HG03575 (cell line): ENCODE data around the gene IL26.

ENCODE experiments used
- ATAC-seq: cut with Tn5 transposase; IDR thresholded peaks from one replicate; pipeline ENCODE4 v1.9.1; 2021; ENCODE audit not compliant: unreplicated experiment, insufficient number of reproducible peaks, low FRiP score; ENCODE audit errors: extremely low read depth

IL26 gene

DNA sequence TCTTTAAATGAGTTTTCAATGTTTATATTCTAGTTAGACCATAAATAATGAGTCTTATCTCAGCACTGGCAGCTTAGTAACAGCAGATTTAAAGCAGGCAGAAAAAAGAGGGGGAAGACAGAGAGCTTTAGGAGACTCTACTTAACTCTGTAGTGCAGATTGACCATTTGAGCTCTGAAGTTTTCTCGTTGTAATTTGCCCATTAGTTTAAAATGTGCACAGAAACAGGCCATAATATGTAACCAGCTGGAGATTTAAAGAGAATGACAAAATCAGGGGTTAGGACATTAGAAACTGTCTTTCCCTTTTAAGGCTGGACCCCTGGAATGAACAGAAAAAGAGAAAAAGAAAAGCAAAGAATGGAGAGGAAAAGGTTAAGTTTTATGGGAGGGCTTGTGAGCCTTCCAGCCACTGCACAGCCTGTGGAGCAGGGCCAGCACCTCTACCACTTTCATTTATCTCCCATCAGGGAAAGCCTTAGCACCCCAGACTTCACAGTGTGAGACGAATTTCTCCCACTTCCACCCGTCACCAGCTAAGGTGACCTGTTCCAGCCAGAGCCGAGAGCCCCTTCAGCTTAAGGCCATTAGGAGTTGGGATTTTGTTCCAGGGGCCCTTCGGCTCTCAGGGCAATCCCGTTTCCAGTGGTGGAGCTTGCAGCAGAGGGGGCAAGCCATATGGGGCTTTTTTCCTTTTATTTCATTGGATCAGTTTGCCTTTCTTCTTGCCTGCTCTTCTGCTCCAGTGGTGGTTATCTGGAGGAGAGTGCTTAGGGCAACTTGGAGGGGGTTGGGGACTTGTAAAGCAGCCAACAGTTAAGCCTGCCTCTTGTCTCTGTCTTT is 19.8 kb upstream of the IL26 start:
- ATAC-seq = no peak

DNA sequence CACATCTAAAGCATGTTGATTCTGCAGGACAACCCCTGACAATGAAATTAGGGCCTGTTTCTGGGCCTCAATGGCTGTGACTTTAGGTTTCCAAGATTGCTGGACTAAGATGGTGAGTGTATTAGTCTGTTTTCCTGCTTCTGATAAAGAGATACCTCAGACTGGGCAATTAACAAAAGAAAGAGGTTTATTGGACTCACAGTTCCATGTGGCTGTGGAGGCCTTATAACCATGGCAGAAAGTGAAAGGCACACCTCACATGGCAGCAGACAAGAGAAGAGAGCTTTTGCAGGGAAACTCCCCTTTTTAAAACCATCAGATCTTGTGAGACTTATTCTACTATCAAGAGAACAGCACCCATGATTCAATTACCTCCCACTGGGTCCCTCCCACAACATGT is 17.2 kb upstream of the IL26 start:
- no peak for ATAC-seq

DNA sequence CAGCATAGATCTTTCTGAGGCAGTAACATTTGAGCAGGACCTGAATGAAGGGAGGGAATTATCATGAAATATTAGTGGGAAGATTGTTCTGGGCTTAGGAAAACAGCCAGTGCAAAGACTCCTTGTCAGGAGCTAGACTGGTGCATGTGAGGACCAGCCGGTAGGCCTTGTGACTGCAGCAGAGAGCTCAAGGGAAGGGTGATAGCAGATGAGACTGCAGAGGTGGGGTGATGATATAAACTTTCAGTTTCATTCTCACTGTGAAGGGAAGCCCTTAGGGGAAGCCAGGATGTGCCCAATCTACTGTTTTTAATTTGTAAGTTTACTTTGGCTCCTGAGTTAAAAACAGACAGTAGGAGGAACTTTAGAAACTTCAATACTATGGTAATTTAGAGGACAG is 15.4 kb upstream of the IL26 start:
- peak; percentile 89 for ATAC-seq

DNA sequence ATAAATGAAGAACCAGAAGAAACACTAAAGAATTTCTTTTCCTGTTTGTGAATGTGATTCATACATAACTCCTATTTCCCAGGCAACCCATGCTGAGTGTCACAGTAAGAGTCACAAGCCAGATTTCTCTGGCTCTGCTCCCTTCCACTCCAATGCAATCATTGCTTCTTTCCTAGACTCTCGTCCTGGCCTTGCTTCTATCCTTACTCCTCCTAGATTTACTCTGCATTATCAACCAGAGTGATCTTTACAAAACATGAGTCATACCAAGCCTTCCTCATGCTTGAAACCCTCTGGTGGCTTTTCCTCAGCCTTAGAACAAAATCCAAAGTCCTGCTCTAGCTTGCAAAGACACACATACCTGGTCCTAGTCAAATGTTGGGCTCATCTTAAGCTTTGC is 14.5 kb upstream of the IL26 start:
- no peak for ATAC-seq

DNA sequence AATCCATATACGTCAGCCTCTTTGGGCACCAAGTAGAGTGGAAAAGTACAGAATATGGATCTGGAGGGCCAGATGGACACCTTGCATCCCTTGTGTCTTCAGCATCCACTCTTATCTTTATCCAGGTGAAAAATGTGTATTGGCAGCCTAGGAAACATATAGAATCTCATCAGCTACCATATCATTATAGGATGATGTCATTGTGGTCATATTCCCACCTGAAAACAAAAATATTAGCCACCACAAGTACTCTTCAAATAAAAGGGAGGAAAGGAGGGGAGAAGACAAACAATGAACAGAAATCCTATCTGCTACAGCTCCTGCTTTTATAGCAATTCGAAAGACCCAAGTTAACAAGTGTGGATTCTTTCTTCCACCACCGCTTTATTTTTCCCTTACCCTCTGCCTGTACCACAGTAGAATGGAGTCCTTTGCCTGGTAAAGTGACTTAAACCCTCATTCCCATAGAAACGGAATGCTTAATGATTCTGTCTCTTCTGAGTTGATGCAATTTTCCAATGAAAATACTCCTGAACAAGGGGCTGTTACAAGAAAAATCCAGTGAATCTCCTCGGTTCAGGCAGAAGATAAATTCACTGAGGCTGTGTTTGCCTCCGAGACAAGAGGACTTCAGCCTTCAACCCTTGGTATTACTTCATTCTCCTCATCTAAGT is 13.8 kb upstream of the IL26 start:
- no peak for ATAC-seq

DNA sequence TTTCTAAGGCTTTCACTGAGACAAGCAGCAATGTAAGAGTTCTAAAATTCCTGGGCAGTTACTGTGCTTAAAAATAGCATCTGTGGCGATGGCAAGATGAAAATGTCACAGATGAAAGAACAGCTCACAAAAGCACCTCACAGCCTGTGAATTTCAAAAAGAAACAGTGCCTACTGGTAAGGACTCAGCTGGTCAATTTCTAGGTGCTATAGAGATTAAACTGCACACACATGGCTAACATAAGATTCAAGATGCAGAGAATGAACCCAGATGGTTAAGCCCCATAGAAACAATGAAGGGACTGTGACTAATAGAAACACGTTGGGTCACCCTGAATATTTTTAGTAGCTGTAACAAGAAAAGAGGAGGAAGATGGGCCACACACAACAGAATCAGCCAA is 12.0 kb upstream of the IL26 start:
- no peak for ATAC-seq

DNA sequence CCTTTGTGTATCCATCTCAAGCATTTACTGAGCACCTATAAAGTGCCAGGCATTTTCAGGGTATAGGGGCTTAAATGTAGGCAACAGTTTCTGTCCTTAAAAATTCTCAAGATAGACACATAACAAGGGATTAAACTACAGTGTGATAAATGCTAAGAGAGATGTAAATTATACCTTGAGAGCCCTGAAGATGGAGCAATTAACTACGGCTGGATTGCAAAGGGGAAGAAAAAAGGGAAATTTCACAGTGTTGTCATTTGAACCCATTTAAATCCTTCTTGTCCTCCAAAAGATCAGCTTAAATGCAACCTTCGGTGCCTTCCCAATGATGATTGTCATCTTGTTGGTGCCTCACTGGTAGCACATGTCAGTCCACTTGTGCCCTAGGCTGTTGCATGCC is 11.5 kb upstream of the IL26 start:
- no peak for ATAC-seq

DNA sequence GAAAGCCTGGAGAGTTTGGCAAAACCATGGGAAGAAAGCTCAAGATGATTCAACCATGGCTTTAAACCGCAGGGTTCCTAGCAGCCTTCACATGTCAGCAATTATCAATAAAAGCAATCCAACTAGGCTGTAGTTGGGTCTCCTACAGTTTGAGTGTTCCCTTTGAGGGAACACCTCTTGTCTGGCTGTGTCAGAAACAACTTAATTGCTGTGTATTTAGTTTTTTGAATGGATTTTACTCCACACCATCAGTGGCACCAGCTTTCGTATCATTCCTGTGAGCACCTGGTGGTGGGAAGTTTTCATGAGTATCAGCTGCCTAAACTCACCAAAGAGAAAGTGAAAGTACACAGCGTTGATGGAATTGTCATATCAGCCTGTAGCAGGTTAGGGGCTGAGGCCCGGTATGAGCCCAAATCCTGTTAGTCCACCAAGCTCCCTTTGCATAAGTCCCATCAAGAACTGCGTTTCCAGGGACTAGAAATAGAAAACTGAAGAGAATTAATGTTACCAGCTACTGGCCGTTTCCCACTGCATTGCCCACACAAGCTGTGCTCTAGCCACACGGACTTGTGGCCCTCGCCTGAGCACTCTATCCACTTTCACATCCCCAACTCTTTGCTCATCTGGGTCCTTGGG is 10.9 kb upstream of the IL26 start:
- ATAC-seq = no peak

DNA sequence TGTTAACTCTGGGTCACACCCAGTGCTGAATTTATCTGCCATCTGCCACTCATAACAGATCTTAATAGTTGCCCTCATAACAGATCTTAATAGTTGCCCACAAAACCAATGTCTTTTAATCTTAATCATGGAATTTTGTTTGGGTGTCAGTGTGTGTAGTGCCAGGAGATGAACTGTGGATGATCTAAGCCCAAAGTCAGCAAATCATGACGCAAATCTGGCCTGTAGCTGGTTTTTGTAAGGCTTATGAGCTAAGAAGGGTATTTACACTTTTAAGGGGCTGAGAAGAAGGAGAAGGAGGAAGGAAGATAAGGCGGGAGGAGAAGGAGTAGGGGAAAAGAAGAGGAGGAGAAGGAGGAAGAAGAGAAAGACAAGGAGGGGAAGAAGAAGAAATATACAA is 10.0 kb upstream of the IL26 start:
- ATAC-seq = no peak

DNA sequence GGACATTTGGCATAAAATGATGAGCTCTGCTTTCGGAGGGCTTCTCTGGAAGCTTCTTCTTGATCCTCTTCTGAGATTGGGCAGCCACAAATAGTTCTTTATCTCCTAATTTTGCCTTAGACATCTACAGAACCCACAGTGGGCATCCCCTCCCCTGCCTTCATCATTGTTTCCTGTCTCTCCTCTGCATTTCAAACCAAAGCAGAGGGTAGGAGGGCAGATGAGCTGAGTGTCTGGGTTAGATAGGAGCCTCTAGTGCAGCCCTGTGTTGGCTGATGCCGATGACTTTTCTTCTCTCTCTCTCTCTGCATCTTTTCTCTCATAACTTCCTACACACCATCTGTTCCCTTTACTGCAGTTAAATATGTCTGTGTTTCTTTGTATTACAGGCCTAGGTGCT is 8.5 kb upstream of the IL26 start:
- ATAC-seq = no peak

DNA sequence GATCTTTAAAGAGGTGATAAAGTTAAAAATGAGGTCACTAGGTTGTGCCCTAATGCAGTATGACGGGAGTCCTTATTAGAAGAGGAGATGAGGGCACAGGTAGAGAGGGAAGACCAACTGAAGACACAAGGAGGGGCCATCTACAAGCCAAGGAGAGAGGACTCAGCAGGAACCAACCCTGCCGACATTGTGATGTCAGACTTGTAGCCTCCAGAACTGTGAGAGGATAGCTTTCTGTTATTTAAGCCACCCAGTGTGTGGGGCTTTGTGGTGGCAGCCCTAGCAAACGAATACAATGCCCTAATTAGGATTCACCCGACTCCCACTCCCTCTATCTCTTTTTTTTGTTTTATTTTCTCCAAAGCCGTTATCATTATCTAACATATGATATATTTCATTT is 7.9 kb upstream of the IL26 start:
- no peak for ATAC-seq

DNA sequence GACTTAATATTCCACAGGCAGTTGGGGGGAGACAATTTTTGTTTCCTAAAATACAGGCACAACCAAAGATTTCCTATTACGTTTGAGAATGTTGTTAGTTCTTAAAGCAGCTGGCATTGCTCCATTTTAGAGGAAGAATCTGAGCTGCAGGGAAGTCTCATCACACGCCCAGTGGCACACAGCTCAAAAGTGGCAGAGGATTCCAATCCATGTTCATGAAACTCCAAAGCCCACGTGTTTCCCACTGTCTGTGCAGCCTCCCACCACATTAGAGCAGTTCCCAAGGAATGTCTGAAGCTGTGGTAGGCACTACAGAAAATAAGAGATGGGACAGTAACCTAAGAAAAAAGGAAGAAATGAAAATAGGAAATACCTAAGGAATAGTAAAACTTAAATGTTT is 6.1 kb upstream of the IL26 start:
- no peak for ATAC-seq

DNA sequence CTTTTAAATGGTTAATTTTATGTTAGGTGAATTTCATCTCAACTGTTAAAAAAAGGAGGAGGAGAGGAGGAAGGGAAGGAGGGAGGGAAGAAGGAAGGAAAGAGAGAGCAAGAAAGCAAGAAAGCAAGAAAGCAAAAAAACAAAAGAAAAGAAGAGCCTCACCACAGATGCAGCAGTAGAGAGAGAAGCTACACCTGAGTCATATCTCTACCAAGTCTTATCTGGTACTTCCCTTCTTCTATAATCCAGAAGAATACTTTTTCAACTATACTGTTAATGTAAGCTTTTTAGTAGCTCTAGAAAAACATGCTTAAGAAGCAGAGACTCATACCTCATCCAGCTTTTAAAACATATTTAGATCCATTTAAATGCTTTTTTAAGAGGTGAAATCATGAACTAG is 5.6 kb upstream of the IL26 start:
- no peak for ATAC-seq

DNA sequence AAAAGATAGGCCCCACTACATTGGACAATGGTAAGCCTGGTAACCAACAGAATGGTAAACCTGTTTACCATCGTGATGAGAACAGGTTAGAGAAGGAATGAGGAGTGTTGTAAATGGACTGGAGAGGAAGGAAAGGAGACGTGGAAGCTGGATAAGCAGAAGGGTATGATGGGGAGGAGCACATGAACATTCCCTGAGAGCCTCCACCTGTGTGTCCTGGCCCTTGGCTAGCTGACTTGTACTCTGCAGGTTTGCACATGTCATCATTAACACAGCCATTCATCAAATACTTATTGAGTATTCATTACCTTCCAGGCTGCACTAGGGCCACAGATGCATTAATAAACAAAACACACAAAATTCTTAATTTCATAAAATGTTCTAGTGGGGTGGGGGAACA is 4.3 kb upstream of the IL26 start:
- ATAC-seq = no peak

DNA sequence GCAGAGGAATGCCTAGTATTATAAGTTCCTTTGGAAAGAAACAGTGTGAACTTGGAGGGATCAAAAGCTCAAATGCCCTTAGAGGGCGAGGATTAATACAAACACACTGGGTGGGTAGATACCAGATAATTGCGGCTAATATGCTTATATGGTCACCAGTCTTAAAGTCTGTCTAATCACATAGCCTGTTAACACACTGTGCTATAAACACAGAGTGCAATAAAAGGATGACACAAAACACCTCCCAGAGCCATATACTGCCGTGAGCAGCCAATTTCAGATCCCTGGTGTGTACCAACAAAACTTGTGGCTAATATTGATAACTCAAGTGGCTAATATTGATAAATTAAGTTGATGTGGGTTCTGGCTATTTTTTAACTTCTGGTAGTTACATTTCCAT is 1.7 kb upstream of the IL26 start:
- ATAC-seq = no peak

DNA sequence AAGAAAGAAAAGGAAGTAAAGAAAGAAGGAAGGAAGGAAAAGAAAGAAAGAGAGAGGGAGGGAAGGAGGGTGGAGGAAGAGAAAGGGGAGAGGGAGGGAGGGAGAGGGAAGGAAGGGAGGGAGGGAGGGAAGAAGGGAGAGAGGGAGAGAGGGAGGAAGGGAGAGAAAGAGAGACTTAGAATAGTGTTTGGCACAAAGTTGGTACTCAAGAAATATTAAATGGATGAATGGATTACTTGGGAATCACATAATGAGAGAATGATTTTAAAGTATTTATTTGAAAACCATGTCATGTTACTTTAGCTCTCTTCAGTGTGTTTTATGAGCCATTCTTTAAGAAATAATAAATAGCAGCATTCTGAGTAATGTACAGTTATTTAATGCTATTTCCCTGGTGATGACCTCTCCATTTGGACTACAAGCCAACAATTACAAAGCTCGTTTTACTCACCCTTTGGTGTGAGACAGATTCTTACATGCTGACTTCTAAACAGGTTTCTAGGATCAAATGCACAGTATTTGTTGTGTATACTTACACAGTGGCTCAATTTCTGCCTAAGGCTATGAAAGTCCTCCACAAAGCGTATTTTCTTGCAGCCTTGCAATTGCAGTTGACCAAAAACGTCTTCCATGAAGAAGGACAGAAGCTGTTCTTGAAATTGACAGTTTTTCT is 861 bp downstream of the IL26 start:
- no peak for ATAC-seq

DNA sequence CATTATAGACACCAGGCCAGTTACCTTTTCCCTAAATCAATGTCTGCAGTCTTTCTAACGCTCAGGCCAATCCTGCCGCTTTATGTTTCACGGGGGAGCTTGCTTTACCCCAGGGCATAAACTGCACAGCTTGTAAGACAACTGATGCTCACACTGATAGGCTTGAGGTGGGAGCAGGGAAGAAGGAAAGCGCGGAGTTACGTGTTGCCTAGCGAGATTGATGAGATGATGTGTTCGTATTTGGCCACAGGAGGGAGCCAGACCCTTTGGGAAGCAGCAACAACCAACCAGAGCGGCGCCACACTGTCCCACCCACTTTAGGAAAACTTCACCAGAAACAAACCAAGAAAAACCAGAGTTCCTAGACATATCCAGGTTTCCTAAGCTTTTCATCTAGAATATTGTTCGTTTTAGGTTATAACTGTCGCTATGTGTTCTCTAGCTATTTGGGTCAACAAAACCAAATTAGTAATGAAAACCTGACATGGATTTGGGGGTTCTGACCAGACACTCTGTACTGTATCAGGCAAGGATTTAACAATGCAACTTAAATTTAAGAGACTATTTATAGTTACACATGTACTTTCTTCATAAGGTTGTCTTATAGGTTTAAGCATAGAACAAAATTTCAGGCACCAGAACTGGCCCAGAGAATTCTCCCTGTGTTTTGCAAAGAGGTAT is 2.4 kb downstream of the IL26 start:
- no peak for ATAC-seq

DNA sequence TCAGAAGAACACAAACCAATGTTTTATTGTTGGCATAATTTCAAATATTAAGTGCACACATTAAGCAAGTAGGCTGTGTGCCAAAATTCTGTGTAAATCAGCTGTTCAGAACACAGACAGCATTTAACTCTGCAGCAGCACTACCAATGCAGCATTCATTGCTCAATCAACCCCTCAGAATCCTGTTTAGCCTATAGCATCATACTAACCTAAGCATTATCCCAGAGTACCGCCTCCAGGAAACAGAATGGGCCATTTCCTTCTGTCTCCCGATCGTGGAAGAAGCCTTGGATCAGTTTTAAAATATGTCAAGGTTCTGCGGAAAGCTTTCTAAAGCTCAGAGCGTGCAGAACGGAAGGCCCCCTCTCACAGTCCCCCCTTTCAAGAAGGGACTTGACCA is 3.3 kb downstream of the IL26 start:
- ATAC-seq = no peak

DNA sequence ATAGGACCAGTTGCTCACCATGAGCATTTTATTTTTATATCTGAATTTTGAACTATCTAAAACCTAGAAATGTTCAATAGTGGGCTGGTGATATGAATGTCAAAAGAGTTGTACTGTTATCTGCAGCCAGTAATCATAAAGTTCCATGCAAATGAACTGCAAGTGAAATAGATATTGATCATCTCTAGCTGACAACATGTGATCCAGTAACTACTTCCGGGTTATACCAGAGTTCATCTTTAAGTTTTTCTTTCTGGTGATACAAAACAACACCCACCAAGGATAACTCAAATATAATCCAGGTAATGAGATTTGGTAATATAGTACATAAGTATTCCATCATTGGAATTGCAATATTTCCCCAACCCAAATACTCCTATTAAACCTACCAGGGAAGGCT is 4.1 kb downstream of the IL26 start:
- no peak for ATAC-seq
